H1 (cell line): ENCODE results near the gene TOR4A. TPM values are rescaled to one million over a fixed set of nuclear protein-coding genes. Genes with fewer than 3 reads are reported as not detected.

Experiments
- polyA plus RNA-seq, 7 experiments: library from polyadenylated mRNA; depleted of rRNA in 3 of 7; stranded (reverse) in 5 of 7; unstranded in 2 of 7; fragments of >200 nt in 5 of 7; fragments of 200-250 nt in 2 of 7; gene quantifications; 1 replicate in 5 of 7; 2 replicates in 1 of 7; 4 replicates in 1 of 7; pipeline versions ENCODE4 v1.2.1 to v1.2.3, GENCODE V29; 2011 to 2013; ENCODE audit warnings: missing spikeins in 2 of 7, mixed read lengths in 2 of 7
- total RNA-seq: library from RNA; stranded (reverse); fragmentation: NEBNext Ultra II Directional; extraction: Animal tissue kit (Norgen Biotek cat#: 25700); gene quantifications from 2 replicates; pipeline ENCODE4 v1.2.1, GENCODE V29; 2021
- TF ChIP-seq, protein P1 (sequence below): IDR thresholded peaks from 2 replicates; pipeline ENCODE4 v1.6.1; 2012; ENCODE audit warnings: inconsistent platforms

Gene TOR4A
- total and polyA plus RNA-seq, 2 of the 8 experiments (the other 6 are each of a cell fraction or from before 2014, with no cell fraction given), result 8.4 to 9.3 TPM

DNA sequence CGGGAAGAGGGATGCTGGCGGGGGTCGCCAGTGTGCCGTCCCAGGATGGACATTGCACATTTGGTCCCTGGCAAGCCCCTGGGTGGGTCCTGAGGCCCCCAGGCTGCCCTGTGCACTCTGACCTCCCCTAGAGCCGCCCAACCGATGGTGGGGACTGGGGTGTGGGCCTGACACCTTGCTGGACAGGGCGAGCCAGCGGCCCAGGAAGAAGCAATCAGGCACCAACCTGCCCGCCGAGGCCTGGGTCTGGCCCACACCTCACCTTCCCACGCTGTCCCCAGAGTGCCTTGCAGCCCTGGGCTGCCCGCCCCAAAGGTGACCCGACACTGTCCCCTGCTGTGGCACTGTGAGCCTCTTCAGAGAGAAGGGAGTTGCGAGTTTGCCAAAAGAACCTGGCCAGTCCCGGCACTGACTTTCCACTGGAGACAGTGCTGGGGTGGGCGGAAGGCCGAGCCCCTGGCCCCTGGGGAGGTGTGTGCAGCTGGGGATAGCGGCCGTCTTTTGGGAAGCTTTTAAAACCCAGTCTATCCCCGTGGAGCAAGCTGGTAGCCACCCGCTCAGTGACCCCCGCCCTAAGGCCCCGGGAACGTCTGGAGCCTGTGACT is 36.5 kb downstream of the TOR4A start (continued):
- TF ChIP-seq, protein P1, sequence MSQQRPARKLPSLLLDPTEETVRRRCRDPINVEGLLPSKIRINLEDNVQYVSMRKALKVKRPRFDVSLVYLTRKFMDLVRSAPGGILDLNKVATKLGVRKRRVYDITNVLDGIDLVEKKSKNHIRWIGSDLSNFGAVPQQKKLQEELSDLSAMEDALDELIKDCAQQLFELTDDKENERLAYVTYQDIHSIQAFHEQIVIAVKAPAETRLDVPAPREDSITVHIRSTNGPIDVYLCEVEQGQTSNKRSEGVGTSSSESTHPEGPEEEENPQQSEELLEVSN, result no peak
